ENCODE data around the gene SSBP3.

Gene SSBP3

GRCh38 chr1:54329312-54330003 lies 76.7 kb downstream of the SSBP3 start:
- no peak for DNase-seq (ENCODE audit: low read depth)

GRCh38 chr1:54328066-54328636 lies 78.0 kb downstream of the SSBP3 start:
- DNase-seq (ENCODE audit: low read depth): no peak

- no peak for DNase-seq (ENCODE audit: low read depth)
Observed at GRCh38 chr1:54327386-54328065, 78.7 kb downstream of the SSBP3 start.

- no peak for DNase-seq (ENCODE audit: low read depth)
Observed at GRCh38 chr1:54326543-54327385, 79.4 kb downstream of the SSBP3 start.

GRCh38 chr1:54325703-54326461 lies 80.3 kb downstream of the SSBP3 start:
- DNase-seq (ENCODE audit: low read depth): no peak

GRCh38 chr1:54325284-54325683 lies 80.9 kb downstream of the SSBP3 start:
- no peak for DNase-seq (ENCODE audit: low read depth)

GRCh38 chr1:54324251-54325140 lies 81.7 kb downstream of the SSBP3 start:
- no peak for DNase-seq (ENCODE audit: low read depth)

- DNase-seq (ENCODE audit: low read depth): no peak
Observed at GRCh38 chr1:54323921-54324250, 82.3 kb downstream of the SSBP3 start.

GRCh38 chr1:54323324-54323739 lies 82.9 kb downstream of the SSBP3 start:
- no peak for DNase-seq (ENCODE audit: low read depth)

- no peak for DNase-seq (ENCODE audit: low read depth)
Observed at GRCh38 chr1:54318246-54318814, 87.9 kb downstream of the SSBP3 start.

- no peak for DNase-seq (ENCODE audit: low read depth)
Observed at GRCh38 chr1:54317084-54317483, 89.1 kb downstream of the SSBP3 start.

- no peak for DNase-seq (ENCODE audit: low read depth)
Observed at GRCh38 chr1:54315099-54315498, 91.1 kb downstream of the SSBP3 start.

GRCh38 chr1:54314696-54315095 lies 91.5 kb downstream of the SSBP3 start:
- no peak for DNase-seq (ENCODE audit: low read depth)

GRCh38 chr1:54312796-54313316 lies 93.3 kb downstream of the SSBP3 start:
- no peak for DNase-seq (ENCODE audit: low read depth)

GRCh38 chr1:54311506-54311905 lies 94.7 kb downstream of the SSBP3 start:
- DNase-seq (ENCODE audit: low read depth): no peak

- no peak for DNase-seq (ENCODE audit: low read depth)
Observed at GRCh38 chr1:54310439-54311328, 95.5 kb downstream of the SSBP3 start.

- DNase-seq (ENCODE audit: low read depth): no peak
Observed at GRCh38 chr1:54309631-54310366, 96.4 kb downstream of the SSBP3 start.

- no peak for DNase-seq (ENCODE audit: low read depth)
Observed at GRCh38 chr1:54307305-54307704, 98.9 kb downstream of the SSBP3 start.

All from activated T-cell treated with anti-CD3 and anti-CD28 coated beads for 48 hours (primary cell).